ENCODE results near the gene TIMM50.
A peak's percentile ranks its signal among the peaks of the same experiment; 100 is the strongest.

- TF ChIP-seq POLR2AphosphoS5 (IDR thresholded peaks at IDR 0.05) (peak; percentile 99), CTCF (IDR thresholded peaks at IDR 0.05) (no peak), POLR2A (IDR thresholded peaks at IDR 0.05) (peak in 2 of 4 donors; percentile 81 to 96), EP300 (IDR thresholded peaks at IDR 0.05) (no peak)
These were observed 35.2 kb upstream of the TIMM50 start, which contains the start of gene SUPT5H for GRCh38 chr19:39445196-39446111.
